HepG2 (cell line): Measurements from ENCODE around the gene PRKCE. TPM values are rescaled to one million over a fixed set of nuclear protein-coding genes. Genes with fewer than 3 reads are reported as not detected.

Experiments
- ATAC-seq: fragments of 200-7000 bp; cut with Tn5 transposase; 3 replicates; pipeline ENCODE4 v1.9.1; 2020; ENCODE audit warnings: mild to moderate bottlenecking, moderate library complexity
- BruUV-seq: library from RNA; stranded (reverse); fragments of 400-500 nt; replicated peaks from 2 replicates; lab custom pipeline; 2021; lab: Mats Ljungman, UMichigan
- CTCF ChIA-PET: fragments of 300-600 bp; formaldehyde crosslinking; extraction: SDS; loops from one replicate; lab custom pipeline; 2021; ENCODE audit warnings: low total read pairs, inconsistent platforms, low intra/inter-chr PET ratio; lab: Yijun Ruan, JAX
- POLR2A ChIA-PET: fragments of 350-600 bp; sonication (Branson Sonifier 250); formaldehyde crosslinking; loops from one replicate; lab custom pipeline; 2020; ENCODE audit warnings: antibody characterized with exemption, inconsistent platforms; lab: Yijun Ruan, JAX
- DNase-seq: peaks from one replicate; pipeline ENCODE4 v3.0.0-alpha.2; 2015; ENCODE audit warnings: low spot score
- FAIRE-seq: peaks from 3 replicates; lab custom pipeline; 2011; peaks lifted over from hg19 to GRCh38; lab: Jason Lieb, UNC
- H2AFZ ChIP-seq: one replicate; pipeline ENCODE4 v1.6.1; 2011; ENCODE audit warnings: low read length, inconsistent platforms
- H3K27ac ChIP-seq: fragments of 300-600 bp; 3 replicates; pipeline ENCODE4 v1.8.0; 2011; ENCODE audit warnings: mixed run types, mild to moderate bottlenecking, mixed read lengths, low read length, inconsistent platforms; ENCODE audit not compliant: insufficient read depth; ENCODE audit errors: extremely low read length
- H3K27me3 ChIP-seq, 2 experiments: fragments of 200-600 bp in 1 of 2; 2 replicates in 1 of 2; 3 replicates in 1 of 2; pipeline versions ENCODE4 v1.6.0 to v1.8.0; 2011; ENCODE audit warnings: low read length in 2 of 2, mild to moderate bottlenecking in 2 of 2, moderate library complexity in 2 of 2, inconsistent platforms in 1 of 2; ENCODE audit not compliant: insufficient read depth in 2 of 2, control insufficient read depth in 1 of 2
- H3K36me3 ChIP-seq, 2 experiments: fragments of 200-600 bp in 1 of 2; replicated peaks in 1 of 2; 2 replicates in 1 of 2; 3 replicates in 1 of 2; pipeline versions ENCODE4 v1.5.1 to v1.8.0; 2011; ENCODE audit warnings: low read length in 2 of 2, inconsistent platforms in 1 of 2; ENCODE audit not compliant: insufficient read depth in 2 of 2, control insufficient read depth in 1 of 2
- H3K4me1 ChIP-seq: 2 replicates; pipeline ENCODE4 v1.5.1; 2012; ENCODE audit warnings: low read length, inconsistent platforms; ENCODE audit not compliant: insufficient read depth
- H3K4me2 ChIP-seq: 2 replicates; pipeline ENCODE4 v1.6.0; 2011; ENCODE audit warnings: low read depth, low read length, inconsistent platforms
- H3K4me3 ChIP-seq, 3 experiments: fragments of 200-600 bp in 1 of 3; sonication (generic), shearing (Covaris generic) in 1 of 3; replicated peaks in 1 of 3; 2 replicates each; pipeline ENCODE4 v1.5.1; 2011 to 2016; ENCODE audit warnings: low read length in 3 of 3, inconsistent platforms in 2 of 3, low read depth in 2 of 3, mild to moderate bottlenecking in 2 of 3, control low read depth in 1 of 3, mixed read lengths in 1 of 3; ENCODE audit not compliant: insufficient read depth in 1 of 3
- H3K79me2 ChIP-seq: one replicate; pipeline ENCODE4 v1.6.1; 2011; ENCODE audit warnings: low read length, inconsistent platforms; ENCODE audit not compliant: insufficient read depth
- H3K9ac ChIP-seq: 2 replicates; pipeline ENCODE4 v1.6.0; 2011; ENCODE audit warnings: mild to moderate bottlenecking, low read depth, low read length, inconsistent platforms; ENCODE audit not compliant: insufficient read depth
- H3K9me3 ChIP-seq: 2 replicates; pipeline ENCODE4 v1.5.1; 2012; ENCODE audit warnings: mild to moderate bottlenecking, low read length
- H4K20me1 ChIP-seq: 2 replicates; pipeline ENCODE4 v1.6.0; 2011; ENCODE audit warnings: inconsistent platforms, mild to moderate bottlenecking, low read length, moderate library complexity; ENCODE audit not compliant: insufficient read depth
- POLR2AphosphoS2 ChIP-seq: IDR thresholded peaks from 2 replicates; pipeline ENCODE4 v1.6.1; 2011; ENCODE audit warnings: low read depth, low read length, improper control_type of control experiment
- SOX13 ChIP-seq, 3 experiments: fragments of 450-650 bp in 1 of 3; sonication (generic) in 1 of 3; formaldehyde crosslinking in 1 of 3; IDR thresholded peaks in 2 of 3; conservative IDR thresholded peaks in 1 of 3; 2 replicates each; pipeline versions ENCODE4 v1.5.0 to v1.6.1; 2016 to 2020; ENCODE audit warnings: antibody characterized with exemption in 1 of 3, mild to moderate bottlenecking in 1 of 3, missing compliant biosample characterization in 1 of 3, missing genetic modification reagents in 1 of 3, moderate library complexity in 1 of 3
- ZKSCAN8 ChIP-seq: IDR thresholded peaks from 2 replicates; pipeline ENCODE4 v1.6.1; 2016; ENCODE audit warnings: borderline replicate concordance, missing genetic modification reagents, missing compliant biosample characterization
- WGBS: methylation state at CpG from one replicate; pipeline ENCODE4 v1.1.6; 2017; ENCODE audit warnings: low lambda C conversion rate; 5-methylcytosine and 5-hydroxymethylcytosine counted together
- in situ Hi-C: cut with HindIII; loops from 2 replicates; pipeline ENCODE4 v1.10.0; 2017; ENCODE audit warnings: low pct_unique_long_range_greater_than_20kb; ENCODE audit not compliant: extremely low pct_ligation_motif_present
- intact Hi-C: fragments of 100-400 bp; cut with micrococcal nuclease; formaldehyde crosslinking; loops from one replicate; pipeline ENCODE4 v1.10.0; 2022; ENCODE audit not compliant: unreplicated experiment
- polyA plus RNA-seq, 8 experiments: library from polyadenylated mRNA; depleted of rRNA in 3 of 8; stranded (reverse) in 7 of 8; unstranded in 1 of 8; fragments of >200 nt; fragmentation: Illumina TruSeq in 4 of 8; extraction: Trizol in 4 of 8; gene quantifications; 2 replicates each; pipeline versions ENCODE4 v1.2.1 to v1.2.3, GENCODE V29; 2011 to 2016; ENCODE audit warnings: low read depth in 4 of 8, missing spikeins in 1 of 8, mixed read lengths in 1 of 8; ENCODE audit not compliant: insufficient read depth in 1 of 8
- total RNA-seq, 5 experiments: library from RNA; depleted of rRNA; stranded (reverse); fragments of >200 nt; fragmentation: Illumina TruSeq; extraction: Trizol; gene quantifications; 2 replicates each; pipeline ENCODE4 v1.2.3, GENCODE V29; 2016; ENCODE audit warnings: low read depth in 1 of 5
- TF ChIP-seq, protein P1 (sequence below): sonication (generic); formaldehyde crosslinking; IDR thresholded peaks from 2 replicates; pipeline ENCODE4 v1.5.0; 2020; ENCODE audit warnings: missing genetic modification reagents

The PRKCE gene
- total and polyA plus RNA-seq, 2 of the 13 experiments (the other 11 are each of a cell fraction or from before 2014, with no cell fraction given): 1.0 to 3.9 TPM

DNA sequence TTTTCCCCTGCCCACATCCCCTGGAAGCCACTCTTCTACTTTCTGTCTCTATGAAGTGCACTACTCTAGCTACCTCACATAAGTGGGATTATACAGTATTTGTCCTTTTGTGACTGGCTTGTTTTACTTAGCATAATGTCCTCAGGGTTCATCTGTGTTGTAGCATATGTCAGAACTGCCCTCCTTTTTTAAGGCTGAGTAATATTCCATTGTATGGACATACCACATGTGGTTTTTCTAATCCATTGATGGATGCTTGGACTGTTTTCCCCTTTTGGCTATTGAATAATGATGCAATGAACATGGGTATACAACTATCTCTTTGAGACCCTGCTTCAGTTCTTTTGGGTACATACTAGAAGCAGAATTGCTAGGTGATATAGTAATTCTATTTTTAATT, 95.9 kb downstream of the PRKCE start:
- H3K36me3 ChIP-seq: no peaks in the 10 kb centered on the region
- ATAC-seq (no peak), FAIRE-seq (no peak), DNase-seq (no peak)
- no peaks in the 10 kb centered on the region for H3K27me3 ChIP-seq
- no peak for TF ChIP-seq POLR2AphosphoS2
- in situ Hi-C loops: no loop called here
- no peaks in the 10 kb centered on the region for H3K4me1 ChIP-seq
- no peak overlapping the region for H3K4me2 ChIP-seq
- no peak overlapping the region for H3K4me3 ChIP-seq
- CTCF ChIA-PET: no interaction called here
- no peaks in the 10 kb centered on the region for H4K20me1 ChIP-seq
- no TSS peak for BruUV-seq
- POLR2A ChIA-PET: no interaction called here
- no peak overlapping the region for H3K27ac ChIP-seq
- intact Hi-C loops: no loop called here
- no peak overlapping the region for H2AFZ ChIP-seq
- H3K79me2 ChIP-seq: no peaks in the 10 kb centered on the region
- H3K9ac ChIP-seq: no peak overlapping the region
- no peaks in the 10 kb centered on the region for H3K9me3 ChIP-seq

DNA sequence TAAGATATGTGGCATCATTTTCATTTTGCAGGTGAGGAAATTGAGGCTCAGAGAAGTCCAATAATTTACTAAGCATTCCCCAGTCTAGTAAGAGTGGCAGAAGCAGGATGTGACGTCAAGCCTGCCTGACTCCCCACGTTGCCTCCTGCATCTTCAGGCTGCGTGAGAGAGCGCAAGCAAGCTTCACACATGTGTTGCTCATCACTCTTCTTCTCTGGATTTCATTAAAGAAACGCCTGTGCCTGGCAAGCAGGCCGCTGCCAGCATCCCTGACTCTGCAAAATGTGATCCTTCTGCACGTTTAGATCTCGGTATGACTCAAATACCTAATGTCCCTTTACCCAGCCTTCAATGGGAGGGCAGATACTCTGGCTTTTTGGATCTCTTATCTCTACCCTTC, 96.8 kb downstream of the PRKCE start:
- CTCF ChIA-PET: no interaction called here
- WGBS: 39% methylated on average over 8 of the region's 8 CpGs
- Histone ChIP-seq H3K9ac (no peak overlapping the region), H3K27me3 (no peaks in the 10 kb centered on the region), H3K4me2 (no peak overlapping the region), H3K27ac (no peak overlapping the region), H3K36me3 (no peaks in the 10 kb centered on the region), H3K9me3 (no peaks in the 10 kb centered on the region), H2AFZ (no peak overlapping the region), H3K4me1 (no peaks in the 10 kb centered on the region), H3K79me2 (no peaks in the 10 kb centered on the region), H4K20me1 (no peaks in the 10 kb centered on the region), H3K4me3 (no peak overlapping the region)
- BruUV-seq: no TSS peak
- in situ Hi-C loops: no loop called here
- no peak for ATAC-seq
- no peak for DNase-seq
- no peak for TF ChIP-seq SOX13 (IDR thresholded peaks at IDR 0.05)
- no peak for TF ChIP-seq SOX13 (CRISPR knock-in tag; conservative IDR thresholded peaks at IDR 0.05 in 1 of 2, IDR thresholded peaks at IDR 0.05 in 1 of 2)
- TF ChIP-seq ZKSCAN8: no peak
- TF ChIP-seq, protein P1, sequence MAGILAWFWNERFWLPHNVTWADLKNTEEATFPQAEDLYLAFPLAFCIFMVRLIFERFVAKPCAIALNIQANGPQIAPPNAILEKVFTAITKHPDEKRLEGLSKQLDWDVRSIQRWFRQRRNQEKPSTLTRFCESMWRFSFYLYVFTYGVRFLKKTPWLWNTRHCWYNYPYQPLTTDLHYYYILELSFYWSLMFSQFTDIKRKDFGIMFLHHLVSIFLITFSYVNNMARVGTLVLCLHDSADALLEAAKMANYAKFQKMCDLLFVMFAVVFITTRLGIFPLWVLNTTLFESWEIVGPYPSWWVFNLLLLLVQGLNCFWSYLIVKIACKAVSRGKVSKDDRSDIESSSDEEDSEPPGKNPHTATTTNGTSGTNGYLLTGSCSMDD (CRISPR knock-in tag): no peak
- intact Hi-C loops: no loop called here
- no peak for FAIRE-seq
- POLR2A ChIA-PET: no interaction called here
